SK-N-SH treated with all-trans-retinoic acid at 6 μM for 48 hours (cell line): ENCODE results near the gene ESPL1.

Source experiments
- CREB5 ChIP-seq: fragments of 250-450 bp; sonication (Bioruptor Pico); IDR thresholded peaks from 2 replicates; pipeline ENCODE4 v1.5.1; 2020; ENCODE audit warnings: low read depth, mild to moderate bottlenecking, moderate library complexity
- GLIS3 ChIP-seq: fragments of 250-450 bp; sonication (Bioruptor Pico); IDR thresholded peaks from 2 replicates; pipeline ENCODE4 v1.5.0; 2020; ENCODE audit warnings: mild to moderate bottlenecking, moderate library complexity
- OSR1 ChIP-seq: fragments of 250-450 bp; sonication (Bioruptor Pico); IDR thresholded peaks from 2 replicates; pipeline ENCODE4 v1.8.0; 2022; ENCODE audit warnings: moderate library complexity, mild to moderate bottlenecking, inconsistent platforms
- PATZ1 ChIP-seq: fragments of 250-450 bp; sonication (Bioruptor Pico); IDR thresholded peaks from 2 replicates; pipeline ENCODE4 v1.8.0; 2020; ENCODE audit warnings: mild to moderate bottlenecking, moderate library complexity, borderline replicate concordance
- TSHZ2 ChIP-seq: fragments of 250-450 bp; sonication (Bioruptor Pico); IDR thresholded peaks from 2 replicates; pipeline ENCODE4 v1.5.0; 2020; ENCODE audit warnings: mild to moderate bottlenecking, moderate library complexity
- ZFP30 ChIP-seq: fragments of 450-650 bp; formaldehyde crosslinking; IDR thresholded peaks from 2 replicates; pipeline ENCODE4 v1.5.0; 2022; ENCODE audit warnings: mild to moderate bottlenecking, moderate library complexity
- ZNF565 ChIP-seq: fragments of 450-650 bp; formaldehyde crosslinking; conservative IDR thresholded peaks from 2 replicates; pipeline ENCODE4 v1.5.0; 2020; ENCODE audit warnings: low read depth, mild to moderate bottlenecking, moderate library complexity

GRCh38 chr12:53236443-53237111 lies 31.5 kb upstream of the ESPL1 start:
- TF ChIP-seq ZNF565 (CRISPR knock-in tag), result no peak
- no peak for TF ChIP-seq CREB5 (CRISPR knock-in tag)
- no peak for TF ChIP-seq PATZ1
- TF ChIP-seq TSHZ2, result no peak
- TF ChIP-seq ZFP30 (CRISPR knock-in tag), result no peak
- TF ChIP-seq GLIS3, result no peak
- no peak for TF ChIP-seq OSR1 (CRISPR knock-in tag)
